HG03439 (cell line): ENCODE results near the gene AFAP1.
A peak's percentile ranks its signal among the peaks of the same experiment; 100 is the strongest.

Experiments
- ATAC-seq: cut with Tn5 transposase; IDR thresholded peaks from one replicate; pipeline ENCODE4 v1.9.1; 2021; ENCODE audit warnings: mild to moderate bottlenecking, moderate library complexity; ENCODE audit not compliant: unreplicated experiment

Gene AFAP1

DNA sequence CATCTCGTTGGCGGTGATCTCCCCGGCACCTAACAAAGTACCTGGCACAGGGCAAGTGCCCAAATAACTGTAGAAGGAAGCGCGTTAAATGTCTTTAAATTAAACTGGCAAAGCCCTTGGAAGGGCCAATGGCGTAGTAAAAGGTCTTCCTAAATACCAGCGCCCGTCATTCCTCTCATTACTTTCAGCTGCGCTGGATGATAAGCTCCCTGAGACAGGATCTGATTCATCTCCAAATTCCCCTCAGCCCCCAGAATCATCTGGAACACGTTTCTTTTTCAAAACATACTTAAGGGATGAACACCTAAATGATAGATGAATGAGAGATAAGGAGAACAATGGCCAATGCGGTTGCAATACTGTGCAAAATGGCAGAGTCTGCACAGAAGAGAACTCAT, 95.1 kb downstream of the AFAP1 start:
- no peak for ATAC-seq

- no peak for ATAC-seq
Observed at GRCh38 chr4:7843831-7844593, 95.6 kb downstream of the AFAP1 start.

- no peak for ATAC-seq
Observed at GRCh38 chr4:7842384-7843279, 97.0 kb downstream of the AFAP1 start.

- no peak for ATAC-seq
Observed at GRCh38 chr4:7841894-7842293, 97.8 kb downstream of the AFAP1 start.

DNA sequence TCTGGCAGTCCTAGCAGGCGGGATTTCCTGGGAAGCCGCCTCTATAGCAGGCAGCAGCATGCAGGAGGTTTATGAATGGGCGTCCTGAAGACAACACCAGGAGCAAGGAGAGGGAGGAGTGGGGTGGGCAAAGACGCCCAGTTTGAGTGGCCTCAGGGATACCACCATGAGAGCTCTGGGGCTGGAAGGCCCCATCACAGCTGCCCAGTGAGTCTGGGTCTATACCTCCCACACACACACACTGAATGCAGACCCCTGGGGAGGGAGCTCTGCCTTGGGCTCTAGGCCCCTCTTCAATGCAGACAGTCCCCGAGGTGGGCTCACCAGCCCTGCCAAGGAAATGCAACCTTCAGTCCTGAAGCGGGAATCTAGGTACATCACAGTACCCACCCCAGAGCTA, 98.6 kb downstream of the AFAP1 start:
- ATAC-seq, result no peak

GRCh38 chr4:7839856-7840255, 99.8 kb downstream of the AFAP1 start:
- ATAC-seq, result no peak

GRCh38 chr4:7838136-7838782, 101.4 kb downstream of the AFAP1 start:
- ATAC-seq, result no peak

DNA sequence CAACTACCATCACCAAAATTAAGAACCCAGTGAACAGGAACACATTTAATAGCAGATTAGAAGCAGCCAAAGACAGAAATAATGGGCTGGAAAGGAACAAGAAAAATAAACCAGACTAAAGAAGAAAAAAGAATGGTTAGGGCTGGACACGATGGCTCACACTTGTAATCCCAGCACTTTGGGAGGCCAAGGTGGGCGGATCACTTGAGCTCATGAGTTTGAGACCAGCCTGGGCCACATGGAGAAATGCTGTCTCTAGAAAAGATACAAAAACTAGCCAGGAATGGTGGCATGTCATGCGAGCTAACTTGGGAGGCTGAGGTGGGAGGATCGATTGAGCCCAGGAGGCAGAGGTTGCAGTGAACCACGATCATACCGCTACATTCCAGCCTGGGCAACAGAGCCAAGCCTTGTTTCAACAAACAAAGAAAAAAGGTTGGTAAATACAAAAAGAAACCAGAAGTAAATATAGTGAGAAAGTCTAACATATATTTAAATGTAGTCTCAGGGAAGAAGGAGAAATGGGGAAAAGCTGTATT, 102.0 kb downstream of the AFAP1 start:
- ATAC-seq, result no peak

GRCh38 chr4:7831858-7832730, 107.6 kb downstream of the AFAP1 start:
- no peak for ATAC-seq

GRCh38 chr4:7831330-7831729, 108.3 kb downstream of the AFAP1 start:
- ATAC-seq, result peak; percentile 83

- no peak for ATAC-seq
Observed at GRCh38 chr4:7830747-7831146, 108.9 kb downstream of the AFAP1 start.

GRCh38 chr4:7829652-7830580, 109.7 kb downstream of the AFAP1 start:
- no peak for ATAC-seq

- no peak for ATAC-seq
Observed at GRCh38 chr4:7828793-7829301, 110.8 kb downstream of the AFAP1 start.

- ATAC-seq, result no peak
Observed at GRCh38 chr4:7828011-7828720, 111.5 kb downstream of the AFAP1 start.

DNA sequence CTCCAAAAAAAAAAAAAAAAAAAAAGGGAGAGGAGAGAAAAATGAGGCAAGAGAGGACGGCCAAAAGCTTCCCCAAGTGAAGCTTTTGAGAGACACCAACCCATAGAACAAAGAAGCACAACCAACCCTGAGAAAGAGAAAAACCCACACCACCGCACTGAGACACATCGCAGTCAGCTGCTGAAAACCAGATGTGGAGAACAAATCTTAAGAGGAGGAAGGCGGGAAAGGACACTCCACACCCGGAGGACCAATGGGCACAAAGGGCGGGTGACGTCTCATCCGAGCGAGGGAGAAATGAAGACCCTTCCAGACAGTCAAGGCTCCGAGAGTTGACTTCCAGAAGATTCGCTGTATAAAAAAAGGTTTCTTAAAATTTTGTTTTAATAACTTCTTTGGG, 112.1 kb downstream of the AFAP1 start:
- ATAC-seq, result no peak

DNA sequence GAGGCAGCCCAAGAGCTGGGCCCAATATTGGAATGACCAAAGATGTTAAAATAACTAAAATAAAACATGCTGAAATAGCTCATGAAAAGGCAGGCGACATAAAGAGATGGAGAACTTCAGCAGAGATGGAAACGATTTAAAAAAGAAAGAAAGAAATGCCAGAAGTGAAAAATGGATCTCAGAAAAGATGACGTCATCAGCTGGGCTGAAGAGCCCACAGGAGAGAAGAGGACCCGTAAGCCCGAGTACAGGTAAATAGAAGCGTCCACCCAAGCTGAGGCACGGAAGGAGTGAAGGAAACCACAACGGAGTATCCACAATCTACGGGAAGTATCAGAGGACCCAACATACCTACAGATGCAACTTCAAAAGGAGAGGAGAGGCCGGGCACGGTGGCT, 112.8 kb downstream of the AFAP1 start:
- no peak for ATAC-seq

GRCh38 chr4:7826176-7826908, 113.3 kb downstream of the AFAP1 start:
- no peak for ATAC-seq

DNA sequence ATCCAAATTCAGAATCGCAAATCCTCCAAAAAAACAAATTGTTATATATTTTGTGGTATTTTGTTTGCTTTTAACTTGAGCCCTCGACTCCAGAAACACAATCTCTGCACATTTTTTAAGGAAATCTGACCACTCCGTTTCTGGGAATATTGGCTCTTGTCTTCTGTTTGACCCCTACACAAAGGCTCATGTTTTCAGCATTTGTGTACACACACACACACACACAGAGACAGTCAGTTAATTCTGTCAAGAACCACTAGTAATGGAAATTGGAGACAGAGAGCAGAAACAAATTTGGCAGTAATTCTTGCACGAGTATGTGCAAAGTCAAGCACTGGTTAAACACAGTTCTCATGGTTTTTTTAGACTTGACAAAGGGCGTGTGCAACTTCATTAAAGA, 115.4 kb downstream of the AFAP1 start:
- ATAC-seq, result no peak
